SK-N-SH treated with all-trans-retinoic acid at 6 μM for 48 hours (cell line): ENCODE results near the gene CENPL.
"Not testable (repeated sequence)": the region's sequence is repeated elsewhere in the genome, so short reads cannot be mapped to it uniquely, and the experiment has no call there.

ENCODE experiments used
- ATAC-seq: fragments of 200-7000 bp; cut with Tn5 transposase; 3 replicates; pipeline ENCODE4 v1.9.1; 2020; ENCODE audit warnings: mild to moderate bottlenecking, moderate library complexity
- BACH2 ChIP-seq: fragments of 250-450 bp; sonication (Bioruptor Pico); IDR thresholded peaks from 2 replicates; pipeline ENCODE4 v1.9.0; 2021; ENCODE audit warnings: mild to moderate bottlenecking, borderline replicate concordance
- CSDC2 ChIP-seq: fragments of 250-450 bp; sonication (Bioruptor Pico); IDR thresholded peaks from 2 replicates; pipeline ENCODE4 v1.5.0; 2020; ENCODE audit warnings: mild to moderate bottlenecking, moderate library complexity
- ESRRG ChIP-seq: fragments of 250-450 bp; sonication (Bioruptor Pico); IDR thresholded peaks from 2 replicates; pipeline ENCODE4 v1.6.1; 2021; ENCODE audit warnings: mild to moderate bottlenecking
- ISL1 ChIP-seq: fragments of 250-450 bp; sonication (Bioruptor Pico); IDR thresholded peaks from 2 replicates; pipeline ENCODE4 v2.1.2; 2022; ENCODE audit warnings: mild to moderate bottlenecking, moderate library complexity
- OSR1 ChIP-seq: fragments of 250-450 bp; sonication (Bioruptor Pico); IDR thresholded peaks from 2 replicates; pipeline ENCODE4 v1.8.0; 2022; ENCODE audit warnings: moderate library complexity, mild to moderate bottlenecking, inconsistent platforms
- RARB ChIP-seq: fragments of 250-450 bp; sonication (Bioruptor Pico); IDR thresholded peaks from 2 replicates; pipeline ENCODE4 v1.8.0; 2021; ENCODE audit warnings: mild to moderate bottlenecking, moderate library complexity
- SNAI2 ChIP-seq: fragments of 250-450 bp; sonication (Bioruptor Pico); IDR thresholded peaks from 2 replicates; pipeline ENCODE4 v1.5.0; 2020; ENCODE audit warnings: mild to moderate bottlenecking, moderate library complexity
- TOX ChIP-seq: fragments of 250-450 bp; sonication (Bioruptor Pico); IDR thresholded peaks from 2 replicates; pipeline ENCODE4 v1.8.0; 2021; ENCODE audit warnings: mild to moderate bottlenecking, moderate library complexity, borderline replicate concordance
- ZC3H10 ChIP-seq: fragments of 250-450 bp; sonication (Bioruptor Pico); IDR thresholded peaks from 2 replicates; pipeline ENCODE4 v1.5.1; 2021; ENCODE audit warnings: mild to moderate bottlenecking, moderate library complexity
- ZFP3 ChIP-seq: fragments of 250-450 bp; sonication (Bioruptor Pico); IDR thresholded peaks from 2 replicates; pipeline ENCODE4 v1.5.0; 2020; ENCODE audit warnings: mild to moderate bottlenecking, moderate library complexity
- ZFP30 ChIP-seq: fragments of 450-650 bp; formaldehyde crosslinking; IDR thresholded peaks from 2 replicates; pipeline ENCODE4 v1.5.0; 2022; ENCODE audit warnings: mild to moderate bottlenecking, moderate library complexity
- ZNF565 ChIP-seq: fragments of 450-650 bp; formaldehyde crosslinking; conservative IDR thresholded peaks from 2 replicates; pipeline ENCODE4 v1.5.0; 2020; ENCODE audit warnings: low read depth, mild to moderate bottlenecking, moderate library complexity
- ZNF70 ChIP-seq: fragments of 450-650 bp; formaldehyde crosslinking; IDR thresholded peaks from 2 replicates; pipeline ENCODE4 v1.5.0; 2020; ENCODE audit warnings: mild to moderate bottlenecking, moderate library complexity
- ZNF8 ChIP-seq: fragments of 450-650 bp; formaldehyde crosslinking; IDR thresholded peaks from 2 replicates; pipeline ENCODE4 v1.5.0; 2020; ENCODE audit warnings: mild to moderate bottlenecking, moderate library complexity
- TF ChIP-seq, protein P1 (sequence below): fragments of 250-450 bp; sonication (Bioruptor Pico); IDR thresholded peaks from 2 replicates; pipeline ENCODE4 v1.5.1; 2021; ENCODE audit warnings: mild to moderate bottlenecking, moderate library complexity
- TF ChIP-seq, protein P2 (sequence below): fragments of 250-450 bp; sonication (Bioruptor Pico); IDR thresholded peaks from 2 replicates; pipeline ENCODE4 v1.8.0; 2021; ENCODE audit warnings: low read depth, mild to moderate bottlenecking, moderate library complexity, borderline replicate concordance
- TF ChIP-seq, protein P3 (sequence below): fragments of 250-450 bp; sonication (Bioruptor Pico); IDR thresholded peaks from 2 replicates; pipeline ENCODE4 v1.8.0; 2020; ENCODE audit warnings: mild to moderate bottlenecking, moderate library complexity, borderline replicate concordance
- TF ChIP-seq, protein P4 (sequence below): fragments of 250-450 bp; sonication (Bioruptor Pico); IDR thresholded peaks from 2 replicates; pipeline ENCODE4 v1.5.1; 2020; ENCODE audit warnings: low read depth, mild to moderate bottlenecking, moderate library complexity
- TF ChIP-seq, protein P5 (sequence below): fragments of 250-450 bp; sonication (Bioruptor Pico); IDR thresholded peaks from 2 replicates; pipeline ENCODE4 v1.5.0; 2020; ENCODE audit warnings: mild to moderate bottlenecking, moderate library complexity

CENPL gene

DNA sequence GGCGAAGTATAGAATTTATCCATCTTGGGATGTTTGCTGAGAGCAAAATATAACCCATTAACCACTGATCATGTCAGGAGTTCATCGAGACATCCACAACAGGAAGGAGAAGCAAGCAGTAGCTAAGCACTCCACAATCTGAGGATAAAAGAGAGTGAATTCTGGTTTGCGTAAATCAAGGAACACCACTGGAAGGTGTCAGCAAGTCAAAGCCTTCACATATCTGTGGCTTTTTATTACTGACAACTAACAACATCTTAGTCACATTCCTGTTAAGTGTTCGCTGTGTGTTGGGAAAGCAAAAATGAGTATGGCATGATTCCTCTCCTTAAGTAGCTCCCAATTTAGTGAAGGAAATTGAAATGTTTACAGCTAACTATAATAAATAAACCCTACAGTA lies 44.7 kb downstream of the CENPL start (continued):
- TF ChIP-seq, protein P1, sequence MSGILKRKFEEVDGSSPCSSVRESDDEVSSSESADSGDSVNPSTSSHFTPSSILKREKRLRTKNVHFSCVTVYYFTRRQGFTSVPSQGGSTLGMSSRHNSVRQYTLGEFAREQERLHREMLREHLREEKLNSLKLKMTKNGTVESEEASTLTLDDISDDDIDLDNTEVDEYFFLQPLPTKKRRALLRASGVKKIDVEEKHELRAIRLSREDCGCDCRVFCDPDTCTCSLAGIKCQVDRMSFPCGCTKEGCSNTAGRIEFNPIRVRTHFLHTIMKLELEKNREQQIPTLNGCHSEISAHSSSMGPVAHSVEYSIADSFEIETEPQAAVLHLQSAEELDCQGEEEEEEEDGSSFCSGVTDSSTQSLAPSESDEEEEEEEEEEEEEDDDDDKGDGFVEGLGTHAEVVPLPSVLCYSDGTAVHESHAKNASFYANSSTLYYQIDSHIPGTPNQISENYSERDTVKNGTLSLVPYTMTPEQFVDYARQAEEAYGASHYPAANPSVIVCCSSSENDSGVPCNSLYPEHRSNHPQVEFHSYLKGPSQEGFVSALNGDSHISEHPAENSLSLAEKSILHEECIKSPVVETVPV, result no peak
- TF ChIP-seq, all 23 proteins: peak for 0

DNA sequence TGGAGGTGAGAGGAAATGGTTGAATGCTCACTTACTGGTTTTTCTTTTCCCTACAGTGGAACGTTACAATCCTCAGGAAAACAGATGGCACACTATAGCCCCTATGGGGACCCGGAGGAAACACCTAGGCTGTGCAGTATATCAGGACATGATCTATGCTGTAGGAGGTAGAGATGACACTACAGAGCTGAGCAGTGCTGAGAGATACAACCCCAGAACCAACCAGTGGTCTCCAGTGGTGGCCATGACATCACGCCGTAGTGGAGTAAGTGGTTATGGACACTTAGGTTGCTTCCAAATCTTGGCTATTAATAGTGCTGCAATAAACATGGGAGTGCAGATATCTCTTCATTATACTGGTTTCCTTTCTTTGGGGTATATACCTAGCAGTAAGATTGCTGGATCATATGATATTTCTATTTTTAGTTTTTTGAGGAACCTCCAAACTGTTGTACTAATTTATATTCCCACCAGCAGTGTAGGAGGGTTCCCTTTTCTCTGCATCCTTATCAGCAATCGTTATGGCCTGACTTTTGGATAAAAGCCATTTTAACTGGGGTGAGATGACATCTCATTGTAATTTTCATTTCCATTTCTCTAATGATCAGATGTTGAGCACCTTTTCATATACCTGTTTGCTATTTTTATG lies 49.0 kb downstream of the CENPL start:
- TF ChIP-seq RARB, result no peak
- no peak for TF ChIP-seq ZNF8 (CRISPR knock-in tag)
- no peak for TF ChIP-seq CSDC2 (CRISPR knock-in tag)
- TF ChIP-seq ZC3H10, result no peak
- no peak for TF ChIP-seq OSR1
- TF ChIP-seq ZFP30 (CRISPR knock-in tag), result no peak
- TF ChIP-seq ISL1, result no peak
- TF ChIP-seq BACH2 (CRISPR knock-in tag), result no peak
- TF ChIP-seq, protein P2, sequence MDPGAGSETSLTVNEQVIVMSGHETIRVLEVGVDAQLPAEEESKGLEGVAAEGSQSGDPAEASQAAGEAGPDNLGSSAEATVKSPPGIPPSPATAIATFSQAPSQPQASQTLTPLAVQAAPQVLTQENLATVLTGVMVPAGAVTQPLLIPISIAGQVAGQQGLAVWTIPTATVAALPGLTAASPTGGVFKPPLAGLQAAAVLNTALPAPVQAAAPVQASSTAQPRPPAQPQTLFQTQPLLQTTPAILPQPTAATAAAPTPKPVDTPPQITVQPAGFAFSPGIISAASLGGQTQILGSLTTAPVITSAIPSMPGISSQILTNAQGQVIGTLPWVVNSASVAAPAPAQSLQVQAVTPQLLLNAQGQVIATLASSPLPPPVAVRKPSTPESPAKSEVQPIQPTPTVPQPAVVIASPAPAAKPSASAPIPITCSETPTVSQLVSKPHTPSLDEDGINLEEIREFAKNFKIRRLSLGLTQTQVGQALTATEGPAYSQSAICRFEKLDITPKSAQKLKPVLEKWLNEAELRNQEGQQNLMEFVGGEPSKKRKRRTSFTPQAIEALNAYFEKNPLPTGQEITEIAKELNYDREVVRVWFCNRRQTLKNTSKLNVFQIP, result no peak
- TF ChIP-seq, protein P3, sequence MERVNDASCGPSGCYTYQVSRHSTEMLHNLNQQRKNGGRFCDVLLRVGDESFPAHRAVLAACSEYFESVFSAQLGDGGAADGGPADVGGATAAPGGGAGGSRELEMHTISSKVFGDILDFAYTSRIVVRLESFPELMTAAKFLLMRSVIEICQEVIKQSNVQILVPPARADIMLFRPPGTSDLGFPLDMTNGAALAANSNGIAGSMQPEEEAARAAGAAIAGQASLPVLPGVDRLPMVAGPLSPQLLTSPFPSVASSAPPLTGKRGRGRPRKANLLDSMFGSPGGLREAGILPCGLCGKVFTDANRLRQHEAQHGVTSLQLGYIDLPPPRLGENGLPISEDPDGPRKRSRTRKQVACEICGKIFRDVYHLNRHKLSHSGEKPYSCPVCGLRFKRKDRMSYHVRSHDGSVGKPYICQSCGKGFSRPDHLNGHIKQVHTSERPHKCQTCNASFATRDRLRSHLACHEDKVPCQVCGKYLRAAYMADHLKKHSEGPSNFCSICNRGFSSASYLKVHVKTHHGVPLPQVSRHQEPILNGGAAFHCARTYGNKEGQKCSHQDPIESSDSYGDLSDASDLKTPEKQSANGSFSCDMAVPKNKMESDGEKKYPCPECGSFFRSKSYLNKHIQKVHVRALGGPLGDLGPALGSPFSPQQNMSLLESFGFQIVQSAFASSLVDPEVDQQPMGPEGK (CRISPR knock-in tag), result no peak
- ATAC-seq, result no peak

DNA sequence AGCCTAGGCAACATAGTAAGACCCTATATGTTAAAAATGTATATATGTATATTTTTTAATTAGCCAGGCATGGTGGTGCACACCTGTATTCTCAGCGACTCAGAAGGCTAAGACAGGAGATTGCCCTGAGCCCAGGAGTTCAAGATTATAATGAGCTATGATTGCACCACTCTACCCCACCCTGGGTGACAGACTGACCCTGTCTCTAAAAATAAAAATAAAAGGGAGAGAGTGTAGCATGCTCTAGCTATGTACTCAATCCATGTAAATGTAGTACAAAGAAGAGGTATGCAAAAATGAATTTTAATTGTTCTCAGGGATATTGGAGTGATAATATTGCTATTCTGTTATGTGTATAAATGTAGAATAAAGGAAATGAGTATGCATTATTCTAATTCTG lies 53.1 kb downstream of the CENPL start:
- TF ChIP-seq ZFP30 (CRISPR knock-in tag) (no peak), OSR1 (no peak), TOX (CRISPR knock-in tag) (no peak), CSDC2 (CRISPR knock-in tag) (no peak), ZNF565 (CRISPR knock-in tag) (no peak), BACH2 (CRISPR knock-in tag) (no peak), ZNF70 (CRISPR knock-in tag) (no peak), ESRRG (CRISPR knock-in tag) (no peak), RARB (no peak), ZFP3 (CRISPR knock-in tag) (no peak), SNAI2 (CRISPR knock-in tag) (no peak)
- TF ChIP-seq, protein P4, sequence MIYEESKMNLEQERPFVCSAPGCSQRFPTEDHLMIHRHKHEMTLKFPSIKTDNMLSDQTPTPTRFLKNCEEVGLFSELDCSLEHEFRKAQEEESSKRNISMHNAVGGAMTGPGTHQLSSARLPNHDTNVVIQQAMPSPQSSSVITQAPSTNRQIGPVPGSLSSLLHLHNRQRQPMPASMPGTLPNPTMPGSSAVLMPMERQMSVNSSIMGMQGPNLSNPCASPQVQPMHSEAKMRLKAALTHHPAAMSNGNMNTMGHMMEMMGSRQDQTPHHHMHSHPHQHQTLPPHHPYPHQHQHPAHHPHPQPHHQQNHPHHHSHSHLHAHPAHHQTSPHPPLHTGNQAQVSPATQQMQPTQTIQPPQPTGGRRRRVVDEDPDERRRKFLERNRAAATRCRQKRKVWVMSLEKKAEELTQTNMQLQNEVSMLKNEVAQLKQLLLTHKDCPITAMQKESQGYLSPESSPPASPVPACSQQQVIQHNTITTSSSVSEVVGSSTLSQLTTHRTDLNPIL, result no peak
- TF ChIP-seq, protein P1, result no peak
- TF ChIP-seq, protein P5, sequence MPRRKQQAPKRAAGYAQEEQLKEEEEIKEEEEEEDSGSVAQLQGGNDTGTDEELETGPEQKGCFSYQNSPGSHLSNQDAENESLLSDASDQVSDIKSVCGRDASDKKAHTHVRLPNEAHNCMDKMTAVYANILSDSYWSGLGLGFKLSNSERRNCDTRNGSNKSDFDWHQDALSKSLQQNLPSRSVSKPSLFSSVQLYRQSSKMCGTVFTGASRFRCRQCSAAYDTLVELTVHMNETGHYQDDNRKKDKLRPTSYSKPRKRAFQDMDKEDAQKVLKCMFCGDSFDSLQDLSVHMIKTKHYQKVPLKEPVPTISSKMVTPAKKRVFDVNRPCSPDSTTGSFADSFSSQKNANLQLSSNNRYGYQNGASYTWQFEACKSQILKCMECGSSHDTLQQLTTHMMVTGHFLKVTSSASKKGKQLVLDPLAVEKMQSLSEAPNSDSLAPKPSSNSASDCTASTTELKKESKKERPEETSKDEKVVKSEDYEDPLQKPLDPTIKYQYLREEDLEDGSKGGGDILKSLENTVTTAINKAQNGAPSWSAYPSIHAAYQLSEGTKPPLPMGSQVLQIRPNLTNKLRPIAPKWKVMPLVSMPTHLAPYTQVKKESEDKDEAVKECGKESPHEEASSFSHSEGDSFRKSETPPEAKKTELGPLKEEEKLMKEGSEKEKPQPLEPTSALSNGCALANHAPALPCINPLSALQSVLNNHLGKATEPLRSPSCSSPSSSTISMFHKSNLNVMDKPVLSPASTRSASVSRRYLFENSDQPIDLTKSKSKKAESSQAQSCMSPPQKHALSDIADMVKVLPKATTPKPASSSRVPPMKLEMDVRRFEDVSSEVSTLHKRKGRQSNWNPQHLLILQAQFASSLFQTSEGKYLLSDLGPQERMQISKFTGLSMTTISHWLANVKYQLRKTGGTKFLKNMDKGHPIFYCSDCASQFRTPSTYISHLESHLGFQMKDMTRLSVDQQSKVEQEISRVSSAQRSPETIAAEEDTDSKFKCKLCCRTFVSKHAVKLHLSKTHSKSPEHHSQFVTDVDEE (CRISPR knock-in tag), result no peak
- ATAC-seq, result no peak

DNA sequence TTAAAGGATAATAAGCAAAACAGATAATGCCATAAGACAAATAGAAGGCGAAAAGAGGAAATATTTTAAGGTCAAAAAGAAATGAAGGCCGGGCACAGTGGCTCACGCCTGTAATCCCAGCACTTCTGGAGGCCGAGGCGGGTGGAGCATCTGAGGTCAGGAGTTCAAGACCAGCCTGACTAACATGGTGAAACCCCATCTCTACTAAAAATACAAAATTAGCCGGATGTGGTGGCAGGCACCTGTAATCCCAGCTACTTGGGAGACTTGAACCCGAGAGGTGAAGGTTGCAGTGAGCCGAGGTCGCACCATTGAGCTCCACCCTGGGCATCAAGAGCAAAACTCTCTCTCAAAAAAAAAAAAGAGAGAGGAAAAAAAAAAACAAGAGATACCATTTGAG lies 54.4 kb downstream of the CENPL start:
- ATAC-seq, result not testable (repeated sequence)
